PC-3 (cell line): ENCODE measurements around the gene DMTF1.

ENCODE experiments used
- CTCF ChIP-seq: fragments of 300-600 bp; sonication (generic); conservative IDR thresholded peaks from 2 replicates; pipeline ENCODE4 v1.5.1; 2017; ENCODE audit warnings: antibody characterized with exemption, low read depth, mild to moderate bottlenecking, low read length
- EZH2phosphoT487 ChIP-seq: fragments of 300-600 bp; sonication (generic); IDR thresholded peaks from 2 replicates; pipeline ENCODE4 v1.6.1; 2018; ENCODE audit warnings: mild to moderate bottlenecking, antibody characterized with exemption, low read length, borderline replicate concordance

GRCh38 chr7:87164433-87164832 lies 12.2 kb downstream of the DMTF1 start:
- TF ChIP-seq CTCF (no peak), EZH2phosphoT487 (no peak)
